Duodenal mucosa (tissue), 2 donors: Measurements from ENCODE around the gene CSF1.

Experiments used
- H3K27ac ChIP-seq: one replicate; pipeline ENCODE4 v1.7.0; 2013; ENCODE audit warnings: low read depth, low read length
- H3K27me3 ChIP-seq, 2 donors: one replicate each; pipeline ENCODE4 v1.7.0; 2013; ENCODE audit warnings: low read length in 2 of 2, control low read depth in 1 of 2; ENCODE audit not compliant: insufficient read depth in 2 of 2, control insufficient read depth in 1 of 2
- H3K36me3 ChIP-seq, 2 donors: one replicate each; pipeline ENCODE4 v1.7.0; 2013; ENCODE audit warnings: low read length in 2 of 2, control low read depth in 1 of 2; ENCODE audit not compliant: insufficient read depth in 2 of 2, control insufficient read depth in 1 of 2
- H3K4me1 ChIP-seq, 2 donors: one replicate each; pipeline ENCODE4 v1.7.0; 2013; ENCODE audit warnings: low read length in 2 of 2, control low read depth in 1 of 2; ENCODE audit not compliant: insufficient read depth in 2 of 2, control insufficient read depth in 1 of 2
- H3K4me3 ChIP-seq, 2 donors: one replicate each; pipeline ENCODE4 v1.7.0; 2013; ENCODE audit warnings: low read length in 2 of 2, low read depth in 1 of 2
- H3K9ac ChIP-seq, 2 donors: one replicate each; pipeline ENCODE4 v1.7.0; 2013; ENCODE audit warnings: low read length in 2 of 2, low read depth in 1 of 2
- H3K9me3 ChIP-seq, 2 donors: one replicate each; pipeline ENCODE4 v1.7.0; 2013; ENCODE audit warnings: low read length in 2 of 2, control low read depth in 1 of 2; ENCODE audit not compliant: control insufficient read depth in 1 of 2

The CSF1 gene

GRCh38 chr1:109883248-109883955 is 27.2 kb upstream of the CSF1 start:
- Histone ChIP-seq H3K27me3 (no peaks in the 10 kb centered on the region), H3K36me3 (no peaks in the 10 kb centered on the region), H3K27ac (no peak overlapping the region), H3K4me1 (peaks cover 0 to 11% of the 10 kb centered on the region in 2 donors), H3K9ac (no peak overlapping the region), H3K9me3 (no peaks in the 10 kb centered on the region), H3K4me3 (no peak overlapping the region)

DNA sequence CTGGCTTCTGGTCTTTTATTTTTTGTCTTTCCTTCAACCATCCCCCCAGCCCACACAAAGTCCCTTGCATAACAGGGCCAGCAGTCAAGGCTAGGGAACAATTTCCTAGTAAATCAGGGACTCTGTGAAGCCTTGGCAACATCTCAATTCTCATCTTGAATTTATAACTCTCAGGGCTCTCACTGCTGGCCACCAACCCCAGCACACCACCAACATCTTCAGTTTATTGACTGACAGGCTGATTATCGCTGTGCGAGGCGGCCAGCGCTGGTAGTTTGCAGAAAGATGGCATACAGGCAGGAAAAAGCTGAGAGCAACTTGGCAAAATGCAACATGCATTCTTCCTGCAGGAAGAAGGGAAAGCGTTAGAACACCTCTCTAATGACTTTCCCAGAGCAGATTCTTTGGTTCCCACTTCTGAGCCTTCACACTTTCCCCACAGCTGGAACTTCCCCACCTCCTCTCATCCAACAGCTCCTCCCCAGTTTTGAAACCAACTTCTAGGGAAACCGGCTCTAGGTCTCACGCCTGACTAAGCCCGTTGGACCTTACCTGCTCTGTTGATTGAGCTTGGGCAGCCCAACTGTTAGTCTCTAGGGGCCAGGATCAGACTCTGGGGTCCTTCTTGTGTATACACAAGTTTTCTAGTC is 26.3 kb upstream of the CSF1 start:
- Histone ChIP-seq H3K9me3 (no peaks in the 10 kb centered on the region), H3K4me1 (peaks cover 0 to 11% of the 10 kb centered on the region in 2 donors), H3K27me3 (no peaks in the 10 kb centered on the region), H3K9ac (no peak overlapping the region), H3K4me3 (no peak overlapping the region), H3K27ac (no peak overlapping the region), H3K36me3 (no peaks in the 10 kb centered on the region)

- Histone ChIP-seq H3K36me3 (no peaks in the 10 kb centered on the region), H3K4me1 (peaks cover 0 to 11% of the 10 kb centered on the region in 2 donors), H3K9me3 (no peaks in the 10 kb centered on the region), H3K9ac (no peak overlapping the region), H3K27ac (no peak overlapping the region), H3K4me3 (no peak overlapping the region), H3K27me3 (no peaks in the 10 kb centered on the region)
Observed at GRCh38 chr1:109885589-109885988, 25.1 kb upstream of the CSF1 start.

DNA sequence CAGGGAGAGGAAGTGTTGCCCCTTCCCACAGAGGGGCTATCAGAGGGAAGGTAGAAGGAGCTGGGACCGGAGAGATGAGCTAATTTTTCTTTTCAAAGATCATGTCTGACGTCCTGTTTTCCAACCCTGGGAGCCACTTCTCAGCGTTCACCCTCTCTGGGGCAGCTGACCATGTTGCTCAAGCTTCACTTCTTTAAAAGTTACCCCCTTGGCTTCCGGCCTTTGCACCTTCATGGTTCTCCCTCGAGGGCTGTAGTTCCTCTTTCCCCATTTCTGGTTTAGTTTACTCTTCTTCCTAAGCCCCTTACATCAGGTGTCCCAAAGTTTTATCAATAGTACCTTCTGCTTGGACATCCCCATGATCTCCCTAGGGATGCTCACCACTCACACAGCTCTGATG is 23.8 kb upstream of the CSF1 start:
- H3K27me3 ChIP-seq: no peaks in the 10 kb centered on the region
- H3K27ac ChIP-seq: no peak overlapping the region
- no peaks in the 10 kb centered on the region for H3K9me3 ChIP-seq
- no peak overlapping the region for H3K9ac ChIP-seq
- H3K4me3 ChIP-seq: no peak overlapping the region
- H3K36me3 ChIP-seq: no peaks in the 10 kb centered on the region
- peaks cover 2 to 11% of the 10 kb centered on the region in 2 donors for H3K4me1 ChIP-seq

DNA sequence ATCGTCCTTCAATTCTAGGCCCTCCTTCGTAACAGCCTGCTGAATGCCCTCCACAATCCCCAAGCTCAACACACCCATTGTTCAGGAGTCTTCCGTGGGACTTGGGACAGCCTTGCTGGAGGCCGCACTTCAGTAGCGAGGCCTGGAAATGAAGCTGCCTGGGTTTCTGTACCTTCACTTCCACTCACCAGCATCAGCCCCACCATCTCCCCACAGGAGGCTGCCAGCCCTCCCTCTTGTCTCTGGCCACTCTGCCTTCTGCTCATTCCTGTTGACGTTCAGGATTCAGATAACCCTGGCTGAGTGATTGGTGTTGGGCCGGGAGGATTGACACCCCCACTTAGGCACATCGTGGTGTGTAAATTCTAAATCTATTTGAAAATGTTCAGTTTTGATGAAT is 23.4 kb upstream of the CSF1 start:
- Histone ChIP-seq H3K4me1 (peaks cover 6 to 14% of the 10 kb centered on the region in 2 donors), H3K36me3 (no peaks in the 10 kb centered on the region), H3K9ac (no peak overlapping the region), H3K27me3 (no peaks in the 10 kb centered on the region), H3K4me3 (no peak overlapping the region), H3K27ac (no peak overlapping the region), H3K9me3 (no peaks in the 10 kb centered on the region)

DNA sequence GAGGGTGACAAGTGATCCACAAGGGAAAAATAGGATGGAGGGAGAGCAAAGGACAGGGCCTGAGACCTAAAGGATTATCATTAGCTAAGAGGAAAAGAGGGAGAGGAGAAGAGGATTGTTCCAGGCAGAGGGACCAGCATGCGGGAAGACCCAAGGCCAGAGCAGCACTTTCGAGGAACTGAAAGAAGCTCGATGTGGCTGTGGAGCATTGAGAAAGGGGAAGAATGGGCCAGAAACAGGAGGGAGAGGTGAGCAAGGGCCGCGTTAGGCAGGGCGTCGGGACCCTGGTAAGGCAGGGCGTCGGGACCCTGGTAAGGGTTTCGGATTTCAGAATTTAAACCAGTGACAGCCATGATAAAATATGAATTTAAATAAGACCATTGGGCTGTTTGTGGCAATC is 22.8 kb upstream of the CSF1 start:
- Histone ChIP-seq H3K27ac (no peak overlapping the region), H3K4me1 (peaks cover 12 to 17% of the 10 kb centered on the region in 2 donors), H3K27me3 (no peaks in the 10 kb centered on the region), H3K4me3 (no peak overlapping the region), H3K9ac (no peak overlapping the region), H3K9me3 (no peaks in the 10 kb centered on the region), H3K36me3 (no peaks in the 10 kb centered on the region)

DNA sequence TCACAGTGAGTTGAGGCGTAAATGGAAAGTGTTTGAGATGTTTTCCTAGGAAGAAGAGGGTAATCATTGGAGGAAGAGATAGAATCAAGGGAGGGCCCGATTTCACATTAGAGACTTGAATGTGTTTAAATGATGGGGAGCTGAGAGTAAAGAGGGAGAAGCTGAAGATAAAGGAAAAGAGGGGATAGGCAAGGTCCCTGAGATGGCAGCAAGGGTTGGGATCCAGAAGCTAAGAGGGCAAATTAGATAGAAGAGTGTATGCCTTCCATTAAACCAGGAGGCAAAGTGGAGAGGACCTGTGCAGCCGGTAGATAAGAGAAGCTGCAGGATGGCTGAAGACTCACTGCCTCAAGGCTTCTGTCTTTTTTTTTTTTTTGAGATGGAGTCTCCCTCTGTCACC is 21.6 kb upstream of the CSF1 start:
- H3K27me3 ChIP-seq: no peaks in the 10 kb centered on the region
- H3K9me3 ChIP-seq: no peaks in the 10 kb centered on the region
- no peak overlapping the region for H3K4me3 ChIP-seq
- H3K36me3 ChIP-seq: no peaks in the 10 kb centered on the region
- H3K4me1 ChIP-seq: peaks cover 12 to 15% of the 10 kb centered on the region in 2 donors
- H3K9ac ChIP-seq: no peak overlapping the region
- no peak overlapping the region for H3K27ac ChIP-seq

GRCh38 chr1:109890115-109890953 is 20.3 kb upstream of the CSF1 start:
- Histone ChIP-seq H3K4me1 (peaks cover 11 to 15% of the 10 kb centered on the region in 2 donors), H3K27ac (no peak overlapping the region)

GRCh38 chr1:109891930-109892329 is 18.7 kb upstream of the CSF1 start:
- Histone ChIP-seq H3K9ac (no peak overlapping the region), H3K4me1 (peaks cover 23 to 27% of the 10 kb centered on the region in 2 donors), H3K36me3 (no peaks in the 10 kb centered on the region), H3K27ac (no peak overlapping the region), H3K9me3 (no peaks in the 10 kb centered on the region), H3K4me3 (no peak overlapping the region), H3K27me3 (no peaks in the 10 kb centered on the region)

More at GRCh38 chr1:109890115-109890953, 20.3 kb upstream of the CSF1 start:
- no peaks in the 10 kb centered on the region for H3K36me3 ChIP-seq
- H3K9me3 ChIP-seq: no peaks in the 10 kb centered on the region
- H3K4me3 ChIP-seq: no peak overlapping the region
- H3K9ac ChIP-seq: no peak overlapping the region
- no peaks in the 10 kb centered on the region for H3K27me3 ChIP-seq
